ENCODE results near the gene OGFR.
"Not testable (repeated sequence)": the region's sequence is repeated elsewhere in the genome, so short reads cannot be mapped to it uniquely, and the experiment has no call there.

Gene OGFR

DNA sequence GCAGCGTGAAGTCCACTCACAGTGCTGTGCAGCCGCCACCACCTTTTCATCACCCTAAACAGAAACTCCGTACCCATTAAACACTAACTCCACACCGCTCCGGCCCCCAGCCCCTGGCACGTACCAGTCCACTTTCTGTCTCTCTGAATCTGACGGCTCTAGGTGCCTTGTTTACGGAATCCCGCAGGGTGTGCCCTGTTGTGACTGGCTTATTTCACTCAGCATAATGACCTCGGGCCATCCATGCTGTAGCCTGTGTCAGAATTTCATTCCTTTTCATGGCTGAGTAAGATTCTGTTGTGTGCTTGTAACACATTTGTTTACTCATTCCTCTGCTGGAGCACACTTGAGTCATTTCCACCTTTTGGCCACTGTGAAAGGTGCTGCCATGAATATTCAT, 39.0 kb downstream of the OGFR start:
- H3K9me3 ChIP-seq, result no peaks in the 10 kb centered on the region

DNA sequence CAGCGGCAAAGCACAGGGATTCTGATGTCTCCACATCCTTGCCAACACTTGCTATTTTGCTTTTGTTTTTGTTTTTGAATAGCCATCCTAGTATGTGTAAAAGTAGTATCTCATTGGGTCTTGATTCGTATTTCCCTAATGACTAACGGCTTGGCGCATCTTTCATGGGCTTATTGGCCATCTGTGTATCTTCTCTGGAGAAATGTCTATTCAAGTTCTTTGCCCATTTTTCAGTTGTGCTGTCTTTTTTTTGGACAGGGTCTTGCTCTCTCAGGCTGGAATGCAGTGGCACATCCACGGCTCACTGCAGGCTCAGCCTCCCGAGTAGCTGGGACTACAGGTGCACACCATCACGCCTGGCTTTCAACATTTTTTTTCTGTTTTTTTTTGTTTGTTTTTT, 39.5 kb downstream of the OGFR start:
- H3K36me3 ChIP-seq, result peaks cover 51% of the 10 kb centered on the region
- TF ChIP-seq, protein P1, sequence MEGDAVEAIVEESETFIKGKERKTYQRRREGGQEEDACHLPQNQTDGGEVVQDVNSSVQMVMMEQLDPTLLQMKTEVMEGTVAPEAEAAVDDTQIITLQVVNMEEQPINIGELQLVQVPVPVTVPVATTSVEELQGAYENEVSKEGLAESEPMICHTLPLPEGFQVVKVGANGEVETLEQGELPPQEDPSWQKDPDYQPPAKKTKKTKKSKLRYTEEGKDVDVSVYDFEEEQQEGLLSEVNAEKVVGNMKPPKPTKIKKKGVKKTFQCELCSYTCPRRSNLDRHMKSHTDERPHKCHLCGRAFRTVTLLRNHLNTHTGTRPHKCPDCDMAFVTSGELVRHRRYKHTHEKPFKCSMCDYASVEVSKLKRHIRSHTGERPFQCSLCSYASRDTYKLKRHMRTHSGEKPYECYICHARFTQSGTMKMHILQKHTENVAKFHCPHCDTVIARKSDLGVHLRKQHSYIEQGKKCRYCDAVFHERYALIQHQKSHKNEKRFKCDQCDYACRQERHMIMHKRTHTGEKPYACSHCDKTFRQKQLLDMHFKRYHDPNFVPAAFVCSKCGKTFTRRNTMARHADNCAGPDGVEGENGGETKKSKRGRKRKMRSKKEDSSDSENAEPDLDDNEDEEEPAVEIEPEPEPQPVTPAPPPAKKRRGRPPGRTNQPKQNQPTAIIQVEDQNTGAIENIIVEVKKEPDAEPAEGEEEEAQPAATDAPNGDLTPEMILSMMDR (IDR thresholded peaks at IDR 0.05), result no peak
- no peak overlapping the region for H3K4me3 ChIP-seq (ENCODE audit: low read depth in 1 of 2, low read length in 1 of 2)
- no peak overlapping the region for H3K27ac ChIP-seq
- H3K27me3 ChIP-seq, result no peaks in the 10 kb centered on the region
- no peaks in the 10 kb centered on the region for H3K9me3 ChIP-seq
- peaks cover 0 to 3% of the 10 kb centered on the region in 2 experiments for H3K4me1 ChIP-seq (ENCODE audit: control insufficient read depth in 1 of 2, insufficient read depth in 1 of 2, low read depth in 1 of 2, low read length in 1 of 2)

More for the DNA sequence above, 39.0 kb downstream of the OGFR start:
- H3K4me3 ChIP-seq (ENCODE audit: low read depth in 1 of 2, low read length in 1 of 2), result no peak overlapping the region
- H3K36me3 ChIP-seq, result peaks cover 56% of the 10 kb centered on the region
- peaks cover 0 to 3% of the 10 kb centered on the region in 2 experiments for H3K4me1 ChIP-seq (ENCODE audit: control insufficient read depth in 1 of 2, insufficient read depth in 1 of 2, low read depth in 1 of 2, low read length in 1 of 2)
- no peak overlapping the region for H3K27ac ChIP-seq
- H3K27me3 ChIP-seq, result no peaks in the 10 kb centered on the region
- TF ChIP-seq, protein P1 (IDR thresholded peaks at IDR 0.05), result no peak

DNA sequence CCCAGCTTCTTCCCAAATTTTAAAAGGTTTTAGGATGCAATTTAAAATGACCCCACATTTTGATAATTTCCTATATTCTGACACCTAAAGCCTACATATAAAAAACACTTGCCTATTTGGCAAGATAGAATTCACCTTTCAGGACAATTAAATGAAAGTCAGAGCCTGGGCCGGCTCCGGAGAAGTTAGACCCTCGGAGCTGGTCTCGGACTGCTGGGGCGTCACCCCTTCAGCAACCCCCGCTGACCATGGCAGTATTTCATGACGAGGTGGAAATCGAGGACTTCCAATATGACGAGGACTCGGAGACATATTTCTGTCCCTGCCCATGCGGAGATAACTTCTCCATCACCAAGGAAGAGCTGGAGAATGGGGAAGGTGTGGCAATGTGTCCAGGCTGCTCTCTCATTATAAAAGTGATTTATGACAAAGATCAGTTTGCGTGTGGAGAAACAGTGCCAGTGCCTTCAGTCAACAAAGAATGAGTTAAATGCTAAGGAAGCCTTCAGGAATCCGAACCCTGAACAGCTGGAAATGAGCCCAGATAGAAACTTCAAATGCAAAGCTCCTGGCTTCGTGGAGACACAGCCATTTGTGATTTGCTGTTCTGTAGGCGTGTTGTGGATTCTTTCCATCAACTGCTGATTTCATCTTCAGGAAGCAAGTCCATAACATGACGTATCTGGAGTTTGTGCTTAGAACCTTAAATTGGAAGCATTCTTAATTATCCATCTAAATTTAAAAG, 41.0 kb downstream of the OGFR start:
- Histone ChIP-seq H3K9me3 (no peaks in the 10 kb centered on the region), H3K27ac (no peak overlapping the region), H3K27me3 (no peaks in the 10 kb centered on the region), H3K36me3 (peaks cover 41% of the 10 kb centered on the region), H3K4me1 (ENCODE audit: control insufficient read depth in 1 of 2, insufficient read depth in 1 of 2, low read depth in 1 of 2, low read length in 1 of 2) (peaks cover 0 to 3% of the 10 kb centered on the region in 2 experiments), H3K4me3 (ENCODE audit: low read depth in 1 of 2, low read length in 1 of 2) (no peak overlapping the region)
- TF ChIP-seq, protein P1 (IDR thresholded peaks at IDR 0.05), result no peak

DNA sequence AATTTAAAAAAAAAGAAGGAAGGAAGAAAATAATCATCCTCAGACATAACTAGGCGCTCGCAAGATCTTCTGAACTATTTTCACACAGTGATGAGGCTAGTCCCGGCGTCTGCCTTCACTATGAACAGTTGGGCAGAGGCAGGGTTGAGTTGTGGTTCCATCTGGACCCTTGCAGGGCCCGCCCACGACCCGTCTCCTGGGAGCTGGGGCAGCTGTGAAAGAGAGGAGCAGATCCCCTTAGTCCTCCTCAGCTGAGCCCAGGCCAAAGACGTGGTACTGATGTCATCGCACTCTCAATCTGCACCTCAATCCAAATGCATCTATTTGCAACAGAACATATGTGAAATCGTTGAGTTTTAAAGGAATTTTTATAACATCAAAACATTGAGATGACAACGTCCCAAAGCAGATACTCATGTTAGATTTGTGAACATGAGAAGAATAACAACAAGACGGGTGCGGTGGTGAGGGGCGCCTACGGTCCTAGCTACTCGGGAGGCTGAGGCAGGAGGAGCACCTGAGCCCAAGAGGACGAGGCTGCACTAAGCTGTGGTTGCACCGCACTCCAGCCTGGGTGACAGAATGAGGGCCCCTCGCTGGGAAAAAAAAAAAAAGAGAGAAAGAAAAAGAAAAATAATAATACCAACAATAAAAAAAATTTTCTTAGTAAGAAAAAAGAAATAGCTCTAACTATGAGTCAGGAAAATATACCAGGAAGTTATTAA, 41.7 kb downstream of the OGFR start:
- H3K36me3 ChIP-seq, result peaks cover 40% of the 10 kb centered on the region
- H3K9me3 ChIP-seq, result no peaks in the 10 kb centered on the region
- H3K4me1 ChIP-seq (ENCODE audit: control insufficient read depth in 1 of 2, insufficient read depth in 1 of 2, low read depth in 1 of 2, low read length in 1 of 2), result peaks cover 0 to 3% of the 10 kb centered on the region in 2 experiments
- H3K27me3 ChIP-seq, result no peaks in the 10 kb centered on the region
- no peak overlapping the region for H3K27ac ChIP-seq
- TF ChIP-seq, protein P1 (IDR thresholded peaks at IDR 0.05), result no peak
- H3K4me3 ChIP-seq (ENCODE audit: low read depth in 1 of 2, low read length in 1 of 2), result no peak overlapping the region

DNA sequence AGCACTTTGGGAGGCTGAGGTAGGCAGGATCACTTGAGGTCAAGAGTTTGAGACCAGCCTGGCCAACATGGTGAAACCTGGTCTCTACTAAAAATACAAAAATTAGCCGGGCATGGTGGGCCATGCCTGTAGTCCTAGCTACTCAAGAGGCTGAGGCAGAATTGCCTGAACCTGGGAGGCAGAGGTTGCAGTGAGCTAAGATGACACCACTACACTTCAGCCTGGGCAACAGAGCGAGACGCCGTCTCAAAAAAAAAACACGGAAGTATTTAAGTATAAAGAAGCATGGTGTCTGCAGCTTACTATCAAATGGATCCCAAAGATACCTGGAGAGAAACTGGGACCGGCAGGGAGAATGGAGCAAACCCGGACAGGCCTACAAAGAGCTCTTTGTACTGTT, 44.3 kb downstream of the OGFR start:
- H3K27me3 ChIP-seq; H3K4me3 ChIP-seq (ENCODE audit: low read depth in 1 of 2, low read length in 1 of 2); H3K9me3 ChIP-seq; H3K4me1 ChIP-seq (ENCODE audit: control insufficient read depth in 1 of 2, insufficient read depth in 1 of 2, low read depth in 1 of 2, low read length in 1 of 2); H3K27ac ChIP-seq: not testable (repeated sequence)
- H3K36me3 ChIP-seq, result peaks cover 59% of the 10 kb centered on the region

DNA sequence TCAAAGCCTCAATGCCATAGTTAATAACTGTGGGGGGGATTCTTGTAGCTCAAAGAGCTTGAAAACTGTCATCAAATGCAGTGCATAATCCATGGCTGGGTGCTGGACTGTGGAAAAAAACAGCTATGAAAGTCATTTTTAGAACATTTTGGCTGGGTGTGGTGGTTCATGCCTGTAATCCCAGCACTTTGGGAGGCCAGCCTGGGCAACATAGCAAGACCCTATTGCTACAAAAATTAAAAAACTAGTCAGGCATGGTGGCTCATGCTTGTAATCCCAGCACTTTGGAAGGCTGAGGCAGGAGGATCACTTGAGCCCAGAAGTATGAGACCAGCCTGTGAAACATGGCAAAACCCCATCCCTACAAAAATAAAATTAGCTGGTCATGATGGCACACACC, 44.8 kb downstream of the OGFR start:
- Histone ChIP-seq H3K4me3 (ENCODE audit: low read depth in 1 of 2, low read length in 1 of 2) (no peak overlapping the region), H3K27ac (no peak overlapping the region), H3K36me3 (peaks cover 64% of the 10 kb centered on the region), H3K9me3 (no peaks in the 10 kb centered on the region), H3K4me1 (ENCODE audit: control insufficient read depth in 1 of 2, insufficient read depth in 1 of 2, low read depth in 1 of 2, low read length in 1 of 2) (peaks cover 0 to 3% of the 10 kb centered on the region in 2 experiments), H3K27me3 (no peaks in the 10 kb centered on the region)
- TF ChIP-seq, protein P1 (IDR thresholded peaks at IDR 0.05), result no peak

Measured in neutrophil (primary cell).